Liver (tissue), 5 donors: ENCODE results near the gene INTS3. TPM values are rescaled to one million over a fixed set of nuclear protein-coding genes. Genes with fewer than 3 reads are reported as not detected.

Experiments used
- polyA plus RNA-seq, 2 donors: library from polyadenylated mRNA; stranded (reverse) in 1 of 2; unstranded in 1 of 2; fragments of 200-250 nt in 1 of 2; fragments of >200 nt in 1 of 2; fragmentation: Nextera tagmentation in 1 of 2; extraction: Ambion mirVana in 1 of 2; gene quantifications; one replicate each; pipeline versions ENCODE4 v1.2.1 to v1.2.3, GENCODE V29; 2013 to 2015
- small RNA-seq: library from RNA; depleted of rRNA; stranded (forward); fragments of <200 nt; gene quantifications from one replicate; pipeline ENCODE3, GENCODE V24; 2014
- total RNA-seq, 2 donors: library from RNA; depleted of rRNA; stranded (reverse); fragments of >200 nt; gene quantifications; one replicate each; pipeline ENCODE4 v1.2.3, GENCODE V29; 2014
- donor health status: healthy.
- donor health status: healthy.
- donor health status: healthy.

The INTS3 gene
- total and polyA plus RNA-seq, 4 donors, result 9.0 to 26.0 (median 15.2) TPM

Small RNA genes lying within 50 kb of the gene (small RNA-seq; reads per million reads assigned to genes)
- not detected for gene MIR8083
- not detected for gene RF00019
- gene RN7SL372P, result not detected

Other genes with a start within 250 kb of the INTS3 start
- 100 to 1,000 TPM in 1 of 2 donors, 1 to 10 TPM in 1; 5.7 to 124 TPM for gene S100A6, start 192.1 kb upstream of the INTS3 start, total RNA-seq
- 10 to 100 TPM; 27.3 to 30.0 TPM for gene S100A6, start 192.1 kb upstream of the INTS3 start, polyA plus RNA-seq
- not detected for gene S100A5, start 187.1 kb upstream of the INTS3 start, total RNA-seq
- not detected for gene S100A5, start 187.1 kb upstream of the INTS3 start, polyA plus RNA-seq
- gene S100A4, start 182.2 kb upstream of the INTS3 start, total RNA-seq, result 10 to 100 TPM in 1 of 2 donors, 1 to 10 TPM in 1; 4.8 to 69.8 TPM
- 10 to 100 TPM; 16.3 to 17.1 TPM for gene S100A4, start 182.2 kb upstream of the INTS3 start, polyA plus RNA-seq
- not detected for gene S100A3, start 178.8 kb upstream of the INTS3 start, total RNA-seq
- not detected for gene S100A3, start 178.8 kb upstream of the INTS3 start, polyA plus RNA-seq
- gene S100A2, start 162.2 kb upstream of the INTS3 start, total RNA-seq, result not detected
- under 1 TPM; 0.22 to 0.67 TPM for gene S100A2, start 162.2 kb upstream of the INTS3 start, polyA plus RNA-seq
- gene S100A16, start 114.9 kb upstream of the INTS3 start, total RNA-seq, result 10 to 100 TPM; 27.3 to 53.6 TPM
- 100 to 1,000 TPM; 110 to 142 TPM for gene S100A16, start 114.9 kb upstream of the INTS3 start, polyA plus RNA-seq
- 1 to 10 TPM; 1.7 to 4.4 TPM for gene S100A14, start 111.7 kb upstream of the INTS3 start, total RNA-seq
- 1 to 10 TPM; 2.3 to 4.3 TPM for gene S100A14, start 111.7 kb upstream of the INTS3 start, polyA plus RNA-seq
- gene S100A13, start 100.5 kb upstream of the INTS3 start, total RNA-seq, result 10 to 100 TPM in 1 of 2 donors, 1 to 10 TPM in 1; 5.3 to 10.8 TPM
- 10 to 100 TPM; 20.5 to 23.0 TPM for gene S100A13, start 100.5 kb upstream of the INTS3 start, polyA plus RNA-seq
- under 1 TPM; 0.33 TPM for gene S100A1, start 99.6 kb upstream of the INTS3 start, total RNA-seq
- under 1 TPM; 0.21 to 0.25 TPM for gene S100A1, start 99.6 kb upstream of the INTS3 start, polyA plus RNA-seq
- 10 to 100 TPM; 26.8 to 30.9 TPM for gene CHTOP, start 94.0 kb upstream of the INTS3 start, total RNA-seq
- gene CHTOP, start 94.0 kb upstream of the INTS3 start, polyA plus RNA-seq, result 10 to 100 TPM; 16.4 to 21.9 TPM
- 10 to 100 TPM; 21.8 to 30.5 TPM for gene SNAPIN, start 69.3 kb upstream of the INTS3 start, total RNA-seq
- 10 to 100 TPM; 20.0 to 26.6 TPM for gene SNAPIN, start 69.3 kb upstream of the INTS3 start, polyA plus RNA-seq
- gene ILF2, start 57.1 kb upstream of the INTS3 start, total RNA-seq, result 10 to 100 TPM; 50.7 to 84.2 TPM
- gene ILF2, start 57.1 kb upstream of the INTS3 start, polyA plus RNA-seq, result 10 to 100 TPM; 28.7 to 52.3 TPM
- 10 to 100 TPM in 1 of 2 donors, 1 to 10 TPM in 1; 4.7 to 15.8 TPM for gene NPR1, start 49.4 kb upstream of the INTS3 start, total RNA-seq
- gene NPR1, start 49.4 kb upstream of the INTS3 start, polyA plus RNA-seq, result 10 to 100 TPM in 1 of 2 donors, 1 to 10 TPM in 1; 2.8 to 12.6 TPM
- gene SLC27A3, start 47.4 kb downstream of the INTS3 start, total RNA-seq, result 10 to 100 TPM; 18.1 to 29.1 TPM
- 10 to 100 TPM; 27.2 to 47.4 TPM for gene SLC27A3, start 47.4 kb downstream of the INTS3 start, polyA plus RNA-seq
- 1 to 10 TPM; 4.4 to 4.9 TPM for gene GATAD2B, start 194.9 kb downstream of the INTS3 start, total RNA-seq
- gene GATAD2B, start 194.9 kb downstream of the INTS3 start, polyA plus RNA-seq, result 1 to 10 TPM; 3.2 to 3.5 TPM
- gene DENND4B, start 218.7 kb downstream of the INTS3 start, total RNA-seq, result 10 to 100 TPM; 13.1 to 27.2 TPM
- 10 to 100 TPM in 1 of 2 donors, 1 to 10 TPM in 1; 9.7 to 10.1 TPM for gene DENND4B, start 218.7 kb downstream of the INTS3 start, polyA plus RNA-seq
- 1 to 10 TPM; 4.9 to 5.5 TPM for gene CRTC2, start 230.6 kb downstream of the INTS3 start, total RNA-seq
- gene CRTC2, start 230.6 kb downstream of the INTS3 start, polyA plus RNA-seq, result 10 to 100 TPM; 11.0 to 14.9 TPM
- 10 to 100 TPM; 46.8 to 70.3 TPM for gene SLC39A1, start 235.5 kb downstream of the INTS3 start, total RNA-seq
- gene SLC39A1, start 235.5 kb downstream of the INTS3 start, polyA plus RNA-seq, result 10 to 100 TPM; 38.8 to 62.5 TPM
- 10 to 100 TPM in 1 of 2 donors, 1 to 10 TPM in 1; 7.4 to 10.3 TPM for gene CREB3L4, start 239.9 kb downstream of the INTS3 start, total RNA-seq
- 10 to 100 TPM in 1 of 2 donors, 1 to 10 TPM in 1; 4.4 to 10.2 TPM for gene CREB3L4, start 239.9 kb downstream of the INTS3 start, polyA plus RNA-seq
- 100 to 1,000 TPM in 1 of 2 donors, 10 to 100 TPM in 1; 88.9 to 104 TPM for gene JTB, start 249.6 kb downstream of the INTS3 start, total RNA-seq
- gene JTB, start 249.6 kb downstream of the INTS3 start, polyA plus RNA-seq, result 100 to 1,000 TPM; 144 to 182 TPM